B cell (primary cell): ENCODE measurements around the gene PIP4P1. TPM values are rescaled to one million over a fixed set of nuclear protein-coding genes. Genes with fewer than 3 reads are reported as not detected.

Experiments
- ATAC-seq: fragments of 200-7000 bp; cut with Tn5 transposase; one replicate; pipeline ENCODE4 v1.10.0; 2021; ENCODE audit warnings: low read depth, mild to moderate bottlenecking, moderate number of reproducible peaks, moderate library complexity
- CTCF ChIA-PET: fragments of 350-600 bp; sonication (Branson Sonifier 250); formaldehyde crosslinking; loops from one replicate; lab custom pipeline; 2021; ENCODE audit warnings: antibody characterized with exemption, inconsistent platforms; lab: Charles Lee
- POLR2A ChIA-PET: fragments of 350-600 bp; sonication (Branson Sonifier 250); formaldehyde crosslinking; loops from one replicate; lab custom pipeline; 2021; ENCODE audit warnings: antibody characterized with exemption; lab: Charles Lee
- DNase-seq: peaks from one replicate; pipeline ENCODE4 v3.0.0; 2013
- H2AFZ ChIP-seq: 2 replicates; pipeline ENCODE4 v1.6.1; 2012; ENCODE audit warnings: mild to moderate bottlenecking, low read depth, low read length; ENCODE audit not compliant: insufficient read depth, poor library complexity, severe bottlenecking
- H3K27ac ChIP-seq, 2 donors: 1 replicate in 1 of 2; 2 replicates in 1 of 2; pipeline ENCODE4 v1.5.1; 2012 to 2013; ENCODE audit warnings: low read length in 2 of 2, mild to moderate bottlenecking in 2 of 2, moderate library complexity in 1 of 2
- H3K27me3 ChIP-seq, 4 experiments: fragments of 200-600 bp in 1 of 4; sonication (generic) in 1 of 4; replicated peaks in 1 of 4; 1 replicate in 2 of 4; 2 replicates in 2 of 4; pipeline versions ENCODE4 v1.6.1 to v1.7.0; 2013 to 2016; ENCODE audit warnings: low read length in 3 of 4, mild to moderate bottlenecking in 2 of 4, mixed read lengths in 1 of 4, moderate library complexity in 1 of 4; ENCODE audit not compliant: insufficient read depth in 4 of 4, control insufficient read depth in 3 of 4; ENCODE audit errors: control extremely low read depth in 1 of 4
- H3K36me3 ChIP-seq, 2 experiments: replicated peaks in 1 of 2; 1 replicate in 1 of 2; 2 replicates in 1 of 2; pipeline versions ENCODE4 v1.6.1 to v1.7.1; 2013; ENCODE audit warnings: low read length in 1 of 2; ENCODE audit not compliant: insufficient read depth in 2 of 2, control insufficient read depth in 1 of 2; ENCODE audit errors: control extremely low read depth in 1 of 2, extremely low read depth in 1 of 2
- H3K4me1 ChIP-seq, 2 donors: fragments of 200-600 bp in 1 of 2; sonication (generic) in 1 of 2; 1 replicate in 1 of 2; 2 replicates in 1 of 2; pipeline versions ENCODE4 v1.5.1 to v1.6.1; 2013 to 2017; ENCODE audit warnings: low read length in 2 of 2; ENCODE audit not compliant: control insufficient read depth in 2 of 2, insufficient read depth in 2 of 2
- H3K4me2 ChIP-seq: replicated peaks from 2 replicates; pipeline ENCODE3; 2012; ENCODE audit warnings: mild to moderate bottlenecking, low read depth, low read length; ENCODE audit not compliant: poor library complexity, severe bottlenecking
- H3K4me3 ChIP-seq, 5 experiments: fragments of 200-600 bp in 1 of 5; sonication (generic) in 1 of 5; 1 replicate in 3 of 5; 2 replicates in 2 of 5; pipeline versions ENCODE4 v1.5.1 to v1.7.0; 2011 to 2016; ENCODE audit warnings: low read length in 4 of 5, mild to moderate bottlenecking in 4 of 5, low read depth in 2 of 5, control low read depth in 1 of 5, moderate library complexity in 1 of 5; ENCODE audit not compliant: insufficient read depth in 1 of 5; ENCODE audit errors: control extremely low read depth in 1 of 5, extremely low read depth in 1 of 5
- H3K79me2 ChIP-seq: fragments of 200-600 bp; sonication (generic); one replicate; pipeline ENCODE4 v1.6.0; 2016; ENCODE audit warnings: low read length; ENCODE audit not compliant: control insufficient read depth, insufficient read depth
- H3K9ac ChIP-seq: fragments of 200-600 bp; sonication (generic); 2 replicates; pipeline ENCODE4 v1.6.1; 2017; ENCODE audit warnings: mild to moderate bottlenecking, low read length, moderate library complexity
- H3K9me3 ChIP-seq, 3 donors: one replicate each; pipeline versions ENCODE4 v1.6.1 to v1.7.1; 2013; ENCODE audit warnings: low read length in 2 of 3; ENCODE audit not compliant: control insufficient read depth in 2 of 3, insufficient read depth in 1 of 3; ENCODE audit errors: control extremely low read depth in 1 of 3
- H4K20me1 ChIP-seq: 2 replicates; pipeline ENCODE4 v1.6.0; 2012; ENCODE audit warnings: mild to moderate bottlenecking, low read length; ENCODE audit not compliant: insufficient read depth, control insufficient read depth, poor library complexity, severe bottlenecking
- H3K27ac Mint-ChIP-seq: one replicate; pipeline ENCODE4 v1.8.0; 2021; ENCODE audit warnings: mixed read lengths
- H3K27me3 Mint-ChIP-seq: one replicate; pipeline ENCODE4 v1.8.0; 2021; ENCODE audit warnings: mixed read lengths
- H3K4me1 Mint-ChIP-seq: one replicate; pipeline ENCODE4 v1.8.0; 2021; ENCODE audit warnings: mixed read lengths
- H3K4me3 Mint-ChIP-seq: one replicate; pipeline ENCODE4 v1.8.0; 2021; ENCODE audit warnings: mixed read lengths
- H3K9me3 Mint-ChIP-seq: one replicate; pipeline ENCODE4 v1.8.0; 2022; ENCODE audit warnings: mixed read lengths; ENCODE audit not compliant: insufficient read depth
- EZH2 ChIP-seq: IDR thresholded peaks from 2 replicates; pipeline ENCODE4 v1.6.1; 2012; ENCODE audit warnings: borderline replicate concordance, low read depth, mild to moderate bottlenecking, moderate library complexity, low read length; ENCODE audit not compliant: insufficient read depth, poor library complexity, severe bottlenecking
- WGBS: methylation state at CpG from one replicate; pipeline ENCODE4 v1.1.5; 2013; ENCODE audit warnings: missing lambda C conversion rate; ENCODE audit not compliant: insufficient coverage; 5-methylcytosine and 5-hydroxymethylcytosine counted together
- intact Hi-C: fragments of 100-400 bp; cut with micrococcal nuclease; formaldehyde crosslinking; loops from one replicate; pipeline ENCODE4 v1.10.0; 2022
- polyA plus RNA-seq: library from polyadenylated mRNA; depleted of rRNA; stranded (reverse); fragments of >200 nt; gene quantifications from 2 replicates; pipeline ENCODE4 v1.2.3, GENCODE V29; 2012
- total RNA-seq, 2 donors: library from RNA; stranded (reverse); fragments of 120-200 nt in 1 of 2; gene quantifications; 1 replicate in 1 of 2; 2 replicates in 1 of 2; pipeline versions ENCODE4 v1.2.3 to v1.2.4, GENCODE V29; 2013 to 2022
- TF ChIP-seq, protein P1 (sequence below): fragments of 200-600 bp; IDR thresholded peaks from one replicate; pipeline ENCODE4 v1.8.0; 2022; ENCODE audit warnings: antibody characterized with exemption, mild to moderate bottlenecking

The PIP4P1 gene
- total and polyA plus RNA-seq, 2 donors (not counting 1 experiment from before 2014, with no cell fraction given), result 97.5 to 183 TPM

DNA sequence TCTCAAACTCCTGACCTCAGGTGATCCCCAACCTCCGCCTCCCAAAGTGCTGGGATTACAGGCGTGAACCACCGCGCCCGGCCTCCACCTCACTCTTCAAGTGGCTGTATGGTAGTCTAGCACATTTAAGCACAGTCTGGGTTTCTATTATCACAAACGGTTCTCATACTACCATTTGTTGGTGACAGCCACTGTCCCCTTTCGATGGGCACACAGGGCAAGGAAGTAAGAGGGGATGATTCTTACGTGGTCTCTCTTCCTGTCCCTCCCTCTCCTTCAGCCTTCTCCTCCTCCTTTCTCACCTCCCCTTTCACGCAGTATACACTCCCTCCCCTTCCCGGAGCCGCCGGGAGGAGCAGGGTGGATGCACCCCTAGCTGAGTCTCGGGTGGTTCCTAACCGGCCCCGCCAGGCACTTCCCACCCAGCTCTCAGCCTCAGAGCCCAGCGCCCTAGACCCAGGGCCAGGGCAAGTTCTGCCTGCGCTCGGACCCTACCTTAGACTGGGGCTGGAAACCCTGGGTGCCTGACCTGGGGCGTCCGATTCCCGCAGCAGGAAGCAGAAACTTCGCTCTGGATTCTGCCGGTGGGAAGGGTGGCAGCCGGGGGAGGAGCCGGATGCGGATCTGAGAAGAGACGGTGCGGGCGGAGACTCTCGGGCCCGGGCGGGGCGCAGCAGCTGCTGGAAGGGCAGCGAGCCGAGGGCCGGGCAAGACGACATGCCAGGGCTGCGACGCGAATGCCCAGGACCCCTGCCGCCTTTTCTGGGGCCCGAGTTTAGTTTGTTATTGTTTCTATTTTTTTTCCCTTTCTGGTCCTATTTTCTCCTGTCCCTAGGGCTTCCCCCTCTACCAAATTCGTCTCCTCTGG lies 48.1 kb downstream of the PIP4P1 start, which contains the start of gene TEP1:
TEP1 (minus strand) TSS at position 626 of the 868 bp plus-strand sequence. CDS start 5,062 bp downstream, outside the sequence.
- CTCF ChIA-PET, result interaction anchor here (0.7 to 4.9 kb wide), 16 partner anchors 9 to 279 kb away, joined by 3 to 83 read pairs (median 16); partner anchors contain the start of genes APEX1, OSGEP, PIP4P1 and PNP

More for the DNA sequence above, 48.1 kb downstream of the PIP4P1 start, which contains the start of gene TEP1:
- peak within 1 kb of the TSS; percentile 74 for H3K4me2 ChIP-seq
- H3K9me3 Mint-ChIP-seq, result no peaks in the 10 kb centered on the region
- H3K4me1 ChIP-seq, result peaks cover 31 to 35% of the 10 kb centered on the region in 2 donors
- H3K4me3 Mint-ChIP-seq, result peak within 1 kb of the TSS; percentile 100
- H3K79me2 ChIP-seq, result peaks cover 72% of the 10 kb centered on the region
- H3K27ac Mint-ChIP-seq, result peak within 1 kb of the TSS; percentile 100
- peaks cover 16% of the 10 kb centered on the region for H4K20me1 ChIP-seq
- peak within 1 kb of the TSS; percentile 89 for H2AFZ ChIP-seq
- H3K36me3 ChIP-seq, result peaks cover 1 to 16% of the 10 kb centered on the region in 2 experiments
- under 1% methylated on average over 31 of the region's 43 CpGs for WGBS
- H3K4me3 ChIP-seq, result peak within 1 kb of the TSS; percentile 77 to 97 (median 93)
- DNase-seq (peak; percentile 78), ATAC-seq (peak; percentile 79)
- no peak for TF ChIP-seq EZH2
- TF ChIP-seq, protein P1, sequence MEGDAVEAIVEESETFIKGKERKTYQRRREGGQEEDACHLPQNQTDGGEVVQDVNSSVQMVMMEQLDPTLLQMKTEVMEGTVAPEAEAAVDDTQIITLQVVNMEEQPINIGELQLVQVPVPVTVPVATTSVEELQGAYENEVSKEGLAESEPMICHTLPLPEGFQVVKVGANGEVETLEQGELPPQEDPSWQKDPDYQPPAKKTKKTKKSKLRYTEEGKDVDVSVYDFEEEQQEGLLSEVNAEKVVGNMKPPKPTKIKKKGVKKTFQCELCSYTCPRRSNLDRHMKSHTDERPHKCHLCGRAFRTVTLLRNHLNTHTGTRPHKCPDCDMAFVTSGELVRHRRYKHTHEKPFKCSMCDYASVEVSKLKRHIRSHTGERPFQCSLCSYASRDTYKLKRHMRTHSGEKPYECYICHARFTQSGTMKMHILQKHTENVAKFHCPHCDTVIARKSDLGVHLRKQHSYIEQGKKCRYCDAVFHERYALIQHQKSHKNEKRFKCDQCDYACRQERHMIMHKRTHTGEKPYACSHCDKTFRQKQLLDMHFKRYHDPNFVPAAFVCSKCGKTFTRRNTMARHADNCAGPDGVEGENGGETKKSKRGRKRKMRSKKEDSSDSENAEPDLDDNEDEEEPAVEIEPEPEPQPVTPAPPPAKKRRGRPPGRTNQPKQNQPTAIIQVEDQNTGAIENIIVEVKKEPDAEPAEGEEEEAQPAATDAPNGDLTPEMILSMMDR, result no peak
- H3K27ac ChIP-seq, result peak within 1 kb of the TSS; percentile 90 to 92
- peaks cover 48% of the 10 kb centered on the region for H3K4me1 Mint-ChIP-seq
- intact Hi-C loops, result loop anchor here (1.0 to 2.0 kb wide), 7 partner anchors 42 to 268 kb away; partner anchors contain the start of genes APEX1, PARP2, PIP4P1 and PNP
- H3K27me3 ChIP-seq, result no peaks in the 10 kb centered on the region
- H3K27me3 Mint-ChIP-seq, result no peaks in the 10 kb centered on the region
- POLR2A ChIA-PET, result interaction anchor here (0.7 to 2.2 kb wide), 6 partner anchors 42 to 268 kb away, joined by 3 to 14 read pairs (median 4); partner anchors contain the start of genes APEX1, OSGEP and PARP2
- H3K9ac ChIP-seq, result peak within 1 kb of the TSS; percentile 79
- no peaks in the 10 kb centered on the region for H3K9me3 ChIP-seq
